HG02973 (cell line): ENCODE measurements around the gene STARD7.
"Not testable (repeated sequence)": the region's sequence is repeated elsewhere in the genome, so short reads cannot be mapped to it uniquely, and the experiment has no call there.

Experiments used
- ATAC-seq: cut with Tn5 transposase; IDR thresholded peaks from one replicate; pipeline ENCODE4 v1.9.1; 2021; ENCODE audit warnings: moderate library complexity; ENCODE audit not compliant: unreplicated experiment

The STARD7 gene

DNA sequence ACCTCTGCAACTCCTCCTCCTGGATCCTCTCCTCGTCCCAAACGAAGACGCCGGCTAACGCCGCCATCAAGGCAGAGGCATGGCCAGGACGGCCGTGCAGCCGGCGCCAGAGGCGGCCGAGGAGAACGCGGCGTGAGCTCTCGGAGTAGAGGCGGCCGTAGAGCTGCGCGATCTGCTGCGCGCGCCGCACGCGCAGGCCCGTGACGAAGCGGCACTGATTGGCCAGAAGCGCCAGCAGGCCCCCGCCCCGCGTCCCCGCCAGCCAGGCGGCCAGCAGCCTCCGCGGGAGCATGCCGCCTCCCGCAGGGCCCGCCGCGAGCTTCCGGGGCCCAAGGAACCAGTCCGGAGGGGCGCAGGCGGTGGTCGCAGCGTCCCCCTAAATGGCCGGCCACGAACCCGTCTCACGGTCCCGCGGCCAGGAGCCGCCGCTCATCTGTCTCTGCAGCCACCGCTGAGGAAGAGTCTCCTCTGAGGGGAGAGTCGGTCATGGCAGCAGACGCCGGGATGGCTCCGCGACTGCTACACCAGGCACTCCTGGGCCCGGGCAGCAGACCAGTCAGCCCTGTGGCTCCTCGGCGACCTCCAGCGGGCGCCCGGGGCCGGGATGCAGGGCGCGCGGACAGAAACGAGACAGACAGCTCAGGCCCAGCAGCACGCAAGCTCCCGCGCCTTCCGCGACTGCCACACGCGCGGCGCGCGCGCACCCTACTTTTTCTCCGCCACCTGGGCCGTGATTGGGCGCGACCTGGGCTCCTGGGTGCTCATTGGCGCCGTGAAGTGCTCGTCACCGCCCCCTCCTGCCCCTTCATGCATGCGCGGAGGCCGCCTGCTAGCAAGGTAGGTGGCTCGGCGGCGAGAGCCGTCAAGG lies at the start of gene STARD7:
Gene STARD7 (minus strand): TSS at position 685 of the 868 bp plus-strand sequence. CDS start 393 bp downstream, at position 292.
- ATAC-seq, result peak; percentile 80

- not testable (repeated sequence) for ATAC-seq
Observed at GRCh38 chr2:96257744-96258143, 49.1 kb upstream of the STARD7 start.

GRCh38 chr2:96256611-96257113 lies 48.0 kb upstream of the STARD7 start:
- ATAC-seq, result no peak

DNA sequence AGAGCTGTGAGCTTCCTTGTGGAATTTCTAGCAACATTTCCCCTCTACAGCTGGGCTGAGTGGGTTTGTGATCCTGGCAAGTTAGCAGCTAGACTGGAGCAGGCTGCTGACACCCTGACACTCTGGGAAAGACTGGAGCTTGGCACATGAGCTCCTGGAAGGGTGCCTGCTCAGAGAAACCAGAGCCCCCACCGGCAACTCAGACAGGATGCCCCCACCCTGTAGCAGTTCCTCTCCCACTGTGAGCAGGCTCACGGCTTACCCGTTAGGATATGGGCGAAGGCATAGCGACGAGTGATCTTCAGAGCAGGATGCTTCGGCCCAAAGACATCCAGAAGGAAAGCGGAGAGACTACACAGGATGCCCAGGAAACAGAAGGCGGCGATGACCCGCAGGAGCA lies 45.9 kb upstream of the STARD7 start:
- no peak for ATAC-seq

GRCh38 chr2:96253006-96253405 lies 44.4 kb upstream of the STARD7 start:
- ATAC-seq, result no peak

GRCh38 chr2:96252526-96252925 lies 43.9 kb upstream of the STARD7 start:
- no peak for ATAC-seq

DNA sequence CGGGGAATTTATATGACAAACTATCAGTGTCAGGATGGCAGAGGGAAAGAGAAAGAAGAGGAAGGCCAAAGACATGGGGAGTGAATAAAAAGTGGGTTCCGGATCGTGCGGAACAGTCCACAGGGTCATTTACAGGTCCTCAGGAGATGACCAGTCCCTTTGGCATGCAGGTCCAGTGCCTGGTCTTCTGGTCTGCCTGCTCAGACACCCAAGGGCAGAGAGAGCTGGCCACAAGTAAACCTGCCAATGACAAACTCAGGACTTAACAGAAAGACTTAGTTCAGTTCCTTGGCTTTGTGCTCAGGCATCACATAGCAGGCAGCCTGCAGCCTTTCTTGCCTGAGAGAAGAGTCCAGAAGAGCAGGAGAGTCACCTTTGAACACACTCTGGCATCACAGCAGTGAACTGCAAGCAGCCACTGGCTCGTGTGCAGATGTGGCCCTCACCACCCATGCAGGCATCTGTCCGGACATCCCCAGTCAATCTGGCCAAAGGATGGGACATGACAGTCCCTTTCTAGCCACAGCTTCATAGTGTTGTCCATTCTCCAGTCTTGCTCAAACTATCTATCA lies 43.2 kb upstream of the STARD7 start:
- no peak for ATAC-seq

- ATAC-seq, result no peak
Observed at GRCh38 chr2:96250188-96250587, 41.6 kb upstream of the STARD7 start.

DNA sequence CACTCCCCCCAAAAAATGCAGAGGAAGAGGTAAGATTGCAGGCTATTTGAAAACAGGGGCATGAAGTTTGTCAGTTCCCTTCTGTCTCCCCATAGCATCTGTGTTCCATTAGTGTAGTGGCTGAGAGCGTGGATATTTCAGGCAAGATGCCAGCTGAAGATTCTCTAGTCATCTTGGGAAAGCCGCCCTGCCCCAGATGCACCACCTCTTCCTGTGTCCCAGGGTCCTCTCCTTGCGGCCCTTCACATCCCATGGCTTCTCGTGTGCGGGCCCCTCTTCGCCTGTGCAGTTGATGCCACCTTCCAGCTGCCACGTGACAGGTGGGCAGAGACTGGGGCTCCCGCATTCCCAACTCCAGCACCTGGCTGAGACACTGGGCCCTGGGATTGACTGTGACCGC lies 41.0 kb upstream of the STARD7 start:
- ATAC-seq, result no peak

- no peak for ATAC-seq
Observed at GRCh38 chr2:96248624-96249023, 40.0 kb upstream of the STARD7 start.

- no peak for ATAC-seq
Observed at GRCh38 chr2:96247896-96248295, 39.3 kb upstream of the STARD7 start.

- ATAC-seq, result no peak
Observed at GRCh38 chr2:96247009-96247408, 38.4 kb upstream of the STARD7 start.

DNA sequence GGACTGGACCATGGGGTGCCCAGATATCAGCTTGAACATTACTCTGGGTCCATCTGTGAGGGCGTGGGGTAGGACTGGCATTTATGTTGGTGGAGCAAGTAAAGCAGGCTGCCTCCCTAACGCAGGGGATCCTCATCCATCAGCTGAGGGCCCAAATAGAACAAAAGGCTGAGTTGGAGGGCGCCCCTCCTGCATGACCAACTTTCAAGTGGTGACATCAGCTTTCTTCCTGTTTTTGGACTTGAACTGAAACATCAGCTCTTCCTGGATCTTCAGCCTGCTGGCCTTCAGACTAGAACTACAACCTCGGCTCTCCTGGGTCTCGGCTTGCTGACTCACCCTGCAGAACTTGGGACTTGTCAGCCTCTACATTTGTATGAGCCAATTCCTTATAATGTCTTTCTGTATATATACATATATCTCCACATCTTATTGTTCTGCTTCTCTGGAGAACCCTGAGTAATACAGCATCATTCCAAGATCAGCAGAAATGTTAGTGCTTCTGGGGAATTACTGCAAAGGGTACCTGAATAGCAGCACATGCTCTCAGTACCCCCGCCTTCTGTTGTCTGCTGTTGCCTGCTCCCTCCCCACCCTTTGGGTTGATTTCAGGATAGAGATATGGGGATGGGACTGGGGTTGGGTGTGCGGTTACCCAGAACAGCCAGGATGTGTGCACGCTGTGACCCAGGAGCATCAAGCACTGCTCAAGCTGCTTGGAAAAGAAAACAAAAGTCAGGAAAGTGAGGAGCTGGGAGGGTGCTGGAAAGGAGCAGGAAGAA lies 37.2 kb upstream of the STARD7 start:
- no peak for ATAC-seq

DNA sequence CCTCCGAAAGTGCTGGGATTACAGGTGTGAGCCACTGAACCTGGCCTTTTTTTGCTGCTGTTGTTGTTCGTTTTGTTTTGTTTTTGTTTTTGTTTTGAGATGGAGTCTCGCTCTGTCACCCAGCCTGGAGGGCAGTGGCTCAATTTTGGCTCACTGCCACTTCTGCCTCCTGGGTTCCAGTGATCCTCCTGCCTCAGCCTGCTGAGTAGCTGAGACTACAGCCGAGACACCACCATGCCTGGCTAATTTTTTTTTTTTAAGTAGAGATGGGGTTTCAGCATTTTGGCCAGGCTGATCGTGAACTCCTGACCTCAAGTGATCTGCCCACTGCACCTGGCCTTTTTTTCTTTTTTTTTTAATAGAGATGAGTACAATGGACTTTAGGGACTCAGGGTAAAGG lies 35.2 kb upstream of the STARD7 start:
- no peak for ATAC-seq

DNA sequence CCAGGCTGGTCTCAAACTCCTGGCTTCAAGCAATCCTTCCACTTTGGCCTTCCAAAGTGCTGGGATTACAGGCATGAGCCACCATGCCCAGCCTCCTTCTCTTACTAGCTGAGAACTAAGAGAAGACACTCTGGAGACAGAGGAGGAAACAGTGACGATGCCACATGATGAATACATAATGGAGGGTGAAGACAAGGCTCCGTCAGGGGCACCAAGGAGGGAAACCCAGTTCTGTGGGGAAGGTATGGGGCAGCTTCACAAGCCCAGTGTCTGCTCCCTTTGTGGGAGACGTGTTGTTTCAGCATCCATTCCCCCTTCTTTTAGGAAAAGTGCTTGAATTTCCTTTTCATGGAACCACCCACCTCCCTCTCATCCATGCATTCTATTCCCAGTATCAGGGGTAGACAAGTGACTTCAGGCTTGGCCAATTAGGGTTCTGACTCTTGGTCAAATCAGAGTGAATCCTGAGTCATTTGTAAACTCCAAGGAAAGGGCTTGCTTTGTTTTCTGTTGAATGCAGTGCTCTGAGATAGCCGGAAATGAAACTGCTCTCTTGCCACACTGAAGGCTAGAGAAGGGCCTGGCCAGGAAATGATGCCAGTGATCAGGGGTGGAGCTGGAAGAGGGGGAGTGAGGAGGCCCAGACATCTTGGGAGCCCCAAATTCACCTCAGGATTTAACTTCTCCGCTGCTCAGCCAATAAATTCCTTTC lies 33.4 kb upstream of the STARD7 start:
- ATAC-seq, result peak; percentile 82

DNA sequence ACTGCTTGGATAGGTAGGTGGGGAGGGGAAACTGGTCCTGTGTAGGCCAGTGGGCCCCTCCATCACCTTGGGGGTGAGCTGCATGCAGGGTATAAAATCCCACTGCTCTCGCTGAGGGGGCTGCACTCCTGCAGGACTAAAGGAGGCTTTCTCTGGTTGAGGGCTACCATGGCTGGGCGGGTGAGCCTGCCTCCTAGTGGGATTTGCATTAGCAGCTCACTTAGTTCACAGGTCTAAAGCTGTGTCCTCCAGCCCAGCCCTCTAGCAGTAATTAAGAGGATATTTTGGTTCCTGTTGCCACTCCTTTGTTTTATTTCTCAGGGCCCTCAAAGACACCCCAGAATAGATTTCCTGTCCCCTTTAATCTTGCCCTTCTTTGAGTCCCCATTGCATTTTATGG lies 32.6 kb upstream of the STARD7 start:
- ATAC-seq, result no peak

GRCh38 chr2:96240341-96241038 lies 31.9 kb upstream of the STARD7 start:
- no peak for ATAC-seq

- no peak for ATAC-seq
Observed at GRCh38 chr2:96239745-96240264, 31.2 kb upstream of the STARD7 start.

- no peak for ATAC-seq
Observed at GRCh38 chr2:96239091-96239490, 30.5 kb upstream of the STARD7 start.

DNA sequence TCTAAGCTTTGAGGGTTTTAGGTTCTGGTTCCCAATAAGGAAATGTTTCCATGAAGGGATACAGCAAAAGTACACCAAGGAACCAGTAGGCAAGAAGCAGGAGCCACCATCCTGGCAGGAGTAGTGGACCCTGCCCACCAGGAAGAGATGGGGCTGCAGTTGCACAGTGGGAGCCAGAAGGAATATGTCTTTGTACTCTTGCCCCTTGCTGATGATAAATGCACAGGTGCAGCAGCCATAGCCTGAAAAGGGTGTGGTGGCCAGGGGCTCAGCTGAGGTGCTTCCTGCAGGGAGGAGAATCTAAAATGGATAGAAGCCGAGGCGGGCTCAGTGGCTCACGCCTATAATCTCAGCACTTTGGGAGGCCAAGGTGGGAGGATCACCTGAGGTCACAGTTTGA lies 29.6 kb upstream of the STARD7 start:
- no peak for ATAC-seq
